Fibroblast of the aortic adventitia (primary cell): ENCODE measurements around the gene SEC14L3. TPM values are rescaled to one million over a fixed set of nuclear protein-coding genes. Genes with fewer than 3 reads are reported as not detected.
A peak's percentile ranks its signal among the peaks of the same experiment; 100 is the strongest.

Experiments used
- DNase-seq: peaks from one replicate; pipeline ENCODE4 v3.0.0-alpha.2; 2010; ENCODE audit warnings: low read depth
- H3K4me3 ChIP-seq: 2 replicates; pipeline ENCODE4 v1.5.1; 2011; ENCODE audit warnings: low read depth, mild to moderate bottlenecking, control low read depth, low read length, moderate library complexity
- CTCF ChIP-seq: IDR thresholded peaks from 2 replicates; pipeline ENCODE4 v1.5.1; 2011; ENCODE audit warnings: mild to moderate bottlenecking, low read length, control low read depth, inconsistent platforms; ENCODE audit not compliant: insufficient read depth
- total RNA-seq: library from RNA; depleted of rRNA; stranded (reverse); fragments of >200 nt; gene quantifications from 2 replicates; pipeline ENCODE4 v1.2.3, GENCODE V29; 2012; ENCODE audit warnings: low replicate concordance

SEC14L3 gene
- total RNA-seq, 1 donor = not detected

DNA sequence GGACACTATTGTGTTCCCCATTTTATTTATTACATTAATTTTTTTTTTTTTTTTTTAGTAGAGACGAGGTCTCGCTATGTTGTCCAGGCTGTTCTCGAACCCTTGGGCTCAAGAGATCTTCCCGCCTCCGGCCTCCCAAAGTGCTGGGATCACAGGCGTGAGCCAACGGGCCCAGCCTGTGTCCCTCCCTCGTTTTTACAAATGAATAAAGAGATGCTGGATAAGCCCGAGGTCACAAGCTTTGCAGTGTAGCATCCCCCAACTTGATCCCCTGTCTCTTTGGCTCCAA, 46.5 kb downstream of the SEC14L3 start:
- DNase-seq = no peak
- TF ChIP-seq CTCF = no peak

GRCh38 chr22:30424534-30425326, 47.1 kb downstream of the SEC14L3 start:
- DNase-seq = no peak
- peak; percentile 23 for TF ChIP-seq CTCF
- H3K4me3 ChIP-seq = peak overlapping the region; percentile 68

More for the DNA sequence above, 46.5 kb downstream of the SEC14L3 start:
- H3K4me3 ChIP-seq = peak overlapping the region; percentile 68

DNA sequence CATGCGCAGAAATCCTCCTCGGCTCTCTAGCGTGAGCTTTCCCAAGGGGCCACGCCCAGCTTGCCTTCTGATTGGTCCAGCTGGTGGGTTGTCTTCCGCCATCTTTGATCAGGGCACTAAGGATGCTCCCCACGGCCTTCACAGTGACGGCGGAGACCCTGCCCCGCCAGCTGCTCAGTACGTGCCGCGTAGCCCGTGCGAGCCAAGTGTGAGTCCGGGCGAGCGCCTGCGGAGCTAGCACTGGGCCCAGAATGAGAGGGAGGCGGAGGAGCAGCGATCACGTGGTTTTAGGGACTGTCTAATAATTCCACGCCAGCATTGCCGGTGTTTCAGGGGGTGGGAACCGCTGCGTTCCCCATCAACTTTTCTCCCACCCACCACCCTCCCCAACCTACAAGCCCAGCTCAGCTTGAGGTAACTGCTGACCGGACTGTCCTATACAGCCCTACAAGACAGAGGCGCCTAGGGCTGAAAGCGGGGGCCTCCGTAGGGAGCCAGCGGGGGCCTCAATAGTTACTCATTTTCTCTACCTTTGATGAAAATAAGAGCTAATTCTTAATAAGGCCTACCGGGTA, 47.8 kb downstream of the SEC14L3 start:
- H3K4me3 ChIP-seq = peak overlapping the region; percentile 68
- peak; percentile 100 for DNase-seq
- TF ChIP-seq CTCF = no peak

DNA sequence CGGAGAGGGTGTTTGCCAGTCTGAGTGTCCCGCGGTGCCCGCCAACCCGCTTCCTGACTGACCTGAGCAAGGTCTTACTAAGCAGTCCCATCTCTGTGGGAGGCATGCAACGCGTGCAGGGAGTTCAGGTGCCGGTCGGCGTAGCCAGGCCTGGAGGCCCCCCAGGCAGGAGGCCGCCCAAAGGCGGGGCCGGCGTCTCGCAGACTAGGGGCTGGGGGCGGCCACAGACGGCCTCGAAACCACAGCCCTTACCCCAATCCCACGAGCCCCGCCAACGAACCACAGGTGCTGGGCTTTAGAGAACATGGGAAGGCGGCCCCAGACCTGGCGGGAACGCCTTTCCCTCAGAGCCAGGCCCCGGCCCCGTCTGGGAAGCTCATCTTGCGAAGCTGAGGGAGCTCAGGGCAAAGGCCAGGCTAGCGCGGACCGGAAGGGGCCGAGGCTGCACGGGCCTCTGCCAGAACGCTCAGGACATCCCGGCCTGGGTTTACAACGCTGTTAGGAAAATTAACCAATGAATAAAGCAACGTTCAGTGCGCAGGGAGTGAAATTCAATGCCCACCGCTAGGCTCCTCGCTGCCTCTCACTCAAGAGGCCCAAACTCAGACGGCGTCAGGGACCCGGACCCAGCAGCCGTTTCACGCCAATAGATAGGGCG, 48.4 kb downstream of the SEC14L3 start:
- H3K4me3 ChIP-seq = peak overlapping the region; percentile 68
- peak; percentile 25 for TF ChIP-seq CTCF
- no peak for DNase-seq

DNA sequence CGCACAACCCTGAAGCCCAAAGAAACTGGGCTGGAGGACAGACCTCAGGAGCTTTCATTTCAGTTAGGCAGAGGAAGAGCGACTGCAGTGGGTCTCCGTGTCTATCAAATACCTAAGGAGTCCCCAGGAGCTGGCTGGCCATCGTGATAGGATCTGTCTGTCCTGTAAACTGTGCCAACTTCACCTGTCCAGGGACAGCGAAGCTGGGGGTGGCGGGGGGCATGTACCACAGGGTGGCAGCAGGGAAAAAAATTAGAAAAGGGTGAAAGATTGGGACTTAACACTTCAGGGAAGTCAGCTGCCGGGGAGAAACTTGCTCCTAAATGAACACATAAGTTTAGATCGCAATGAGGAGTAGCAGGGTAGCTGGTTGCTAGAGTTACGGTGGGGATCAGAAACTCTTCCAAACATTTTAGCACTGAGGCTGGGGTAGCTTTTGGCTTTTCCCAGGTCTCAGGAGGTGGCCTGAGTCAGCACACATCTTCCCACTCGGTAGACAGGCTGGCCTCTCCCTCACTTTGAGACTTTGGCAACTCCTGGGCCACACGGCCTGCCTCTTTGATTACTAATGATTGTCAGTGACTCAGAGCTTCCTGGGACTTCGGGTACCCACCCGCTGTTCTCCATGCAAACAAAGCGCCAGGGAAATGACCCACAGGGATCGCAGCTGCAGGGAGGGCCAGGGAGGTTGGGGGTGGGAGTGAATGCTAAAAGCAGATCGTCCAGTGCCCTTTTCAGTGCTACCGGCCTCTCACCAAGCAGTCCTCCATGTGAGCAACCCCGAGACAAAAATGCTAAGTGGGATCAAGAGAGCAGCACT, 49.1 kb downstream of the SEC14L3 start:
- no peak for TF ChIP-seq CTCF
- peak; percentile 91 for DNase-seq
- H3K4me3 ChIP-seq = peak overlapping the region; percentile 68

- no peak overlapping the region for H3K4me3 ChIP-seq
- TF ChIP-seq CTCF = no peak
- no peak for DNase-seq
Measured at GRCh38 chr22:30421695-30422480, 49.9 kb downstream of the SEC14L3 start.
